Esophagus (tissue), 2 donors: ENCODE results near the gene FAM72D. TPM values are rescaled to one million over a fixed set of nuclear protein-coding genes. Genes with fewer than 3 reads are reported as not detected.
"Not testable (repeated sequence)": the region's sequence is repeated elsewhere in the genome, so short reads cannot be mapped to it uniquely, and the experiment has no call there.

ENCODE experiments used
- H3K27ac ChIP-seq, 2 donors: one replicate each; pipeline ENCODE4 v1.5.1; 2013; ENCODE audit warnings: low read depth in 2 of 2, mild to moderate bottlenecking in 2 of 2, inconsistent platforms in 1 of 2, low read length in 1 of 2, moderate library complexity in 1 of 2
- H3K27me3 ChIP-seq, 2 donors: one replicate each; pipeline ENCODE4 v1.6.1; 2013; ENCODE audit warnings: low read length in 2 of 2, control low read depth in 1 of 2, mild to moderate bottlenecking in 1 of 2; ENCODE audit not compliant: insufficient read depth in 2 of 2, control insufficient read depth in 1 of 2
- H3K36me3 ChIP-seq, 2 donors: one replicate each; pipeline ENCODE4 v1.6.1; 2013; ENCODE audit warnings: low read length in 1 of 2; ENCODE audit not compliant: control insufficient read depth in 2 of 2, insufficient read depth in 2 of 2
- H3K4me1 ChIP-seq, 2 donors: one replicate each; pipeline ENCODE4 v1.6.1; 2013; ENCODE audit warnings: low read length in 1 of 2; ENCODE audit not compliant: control insufficient read depth in 2 of 2, insufficient read depth in 2 of 2
- H3K4me3 ChIP-seq, 2 donors: one replicate each; pipeline ENCODE4 v1.5.1; 2013; ENCODE audit warnings: low read length in 2 of 2, mild to moderate bottlenecking in 2 of 2, low read depth in 1 of 2, moderate library complexity in 1 of 2
- H3K9me3 ChIP-seq, 2 donors: one replicate each; pipeline ENCODE4 v1.6.1; 2013; ENCODE audit warnings: mild to moderate bottlenecking in 2 of 2, low read depth in 1 of 2, low read length in 1 of 2, moderate library complexity in 1 of 2; ENCODE audit not compliant: control insufficient read depth in 2 of 2, insufficient read depth in 1 of 2
- WGBS, 2 donors: extraction: QIAGEN DNeasy Blood & Tissue Kit; methylation state at CpG; one replicate each; pipeline ENCODE4 v1.1.7; 2013; 5-methylcytosine and 5-hydroxymethylcytosine counted together
- polyA plus RNA-seq, 2 donors: library from polyadenylated mRNA; stranded (reverse); fragments of 200-250 nt; gene quantifications; one replicate each; pipeline ENCODE4 v1.2.3, GENCODE V29; 2013
- donor health status: healthy with polysubstance abuse.
- donor health status: Bipolar disorder and iron deficiency.

FAM72D gene
- polyA plus RNA-seq, 2 donors, result 0.87 to 1.6 TPM

DNA sequence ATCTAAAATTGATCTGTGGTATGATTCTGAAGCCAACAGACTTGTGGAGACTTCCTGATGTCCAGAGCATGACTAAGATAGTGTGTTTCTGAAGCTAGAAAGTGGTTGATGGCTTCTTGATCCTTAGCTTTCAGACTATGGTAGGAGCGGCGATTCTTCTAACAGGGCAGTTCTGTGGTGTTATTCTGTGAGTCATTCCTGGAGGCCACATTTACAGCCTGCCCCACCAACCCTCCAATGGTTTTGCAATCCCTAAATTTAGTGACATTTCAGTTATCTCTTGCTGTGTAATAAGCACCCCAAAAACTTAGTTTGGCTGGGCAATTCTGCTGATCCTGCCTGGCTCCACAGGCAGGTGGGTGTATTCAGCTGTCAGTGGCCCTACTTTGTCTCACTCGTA, 24.1 kb downstream of the FAM72D start:
- no CpG with 5 or more reads among the region's 3 CpGs for WGBS, 2 donors

DNA sequence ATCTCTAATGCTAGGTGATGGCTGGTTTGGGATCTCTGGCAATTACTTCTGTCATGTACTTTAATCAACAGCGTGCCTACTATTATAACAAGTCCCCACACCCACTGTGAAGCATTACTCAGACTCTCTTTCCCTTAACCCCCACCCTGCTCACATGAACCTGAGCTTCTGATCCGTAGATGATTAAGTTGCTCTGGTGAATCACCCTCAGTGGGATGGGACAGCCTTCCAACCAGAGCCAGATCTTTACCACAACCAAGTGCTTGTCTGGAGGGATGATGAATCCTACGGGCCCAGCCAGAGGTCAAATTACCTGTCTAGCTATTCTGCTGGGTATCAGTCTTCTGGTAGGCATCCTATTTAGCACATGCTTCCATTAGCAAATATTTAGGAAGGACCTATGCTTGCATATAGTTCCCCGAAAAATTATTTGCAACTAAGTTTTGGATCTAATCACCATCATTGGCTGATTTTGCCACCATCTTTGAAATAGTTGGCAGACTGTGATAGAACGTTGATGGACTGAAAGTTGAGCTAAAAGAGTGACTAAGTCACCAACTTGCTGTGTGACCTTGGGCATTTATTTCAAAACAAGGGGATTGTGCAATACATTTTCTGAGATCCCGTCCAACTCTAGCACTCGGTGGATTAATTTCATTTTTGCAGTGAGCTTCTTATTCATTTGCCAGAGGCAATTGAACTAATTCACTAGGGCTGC, 26.7 kb downstream of the FAM72D start:
- not testable (repeated sequence) for H3K27ac ChIP-seq
- WGBS, 2 donors, result no CpG with 5 or more reads among the region's 7 CpGs

More for the DNA sequence above, 24.1 kb downstream of the FAM72D start:
- not testable (repeated sequence) for H3K9me3 ChIP-seq, H3K27me3 ChIP-seq, H3K4me1 ChIP-seq, H3K27ac ChIP-seq, H3K4me3 ChIP-seq, H3K36me3 ChIP-seq

DNA sequence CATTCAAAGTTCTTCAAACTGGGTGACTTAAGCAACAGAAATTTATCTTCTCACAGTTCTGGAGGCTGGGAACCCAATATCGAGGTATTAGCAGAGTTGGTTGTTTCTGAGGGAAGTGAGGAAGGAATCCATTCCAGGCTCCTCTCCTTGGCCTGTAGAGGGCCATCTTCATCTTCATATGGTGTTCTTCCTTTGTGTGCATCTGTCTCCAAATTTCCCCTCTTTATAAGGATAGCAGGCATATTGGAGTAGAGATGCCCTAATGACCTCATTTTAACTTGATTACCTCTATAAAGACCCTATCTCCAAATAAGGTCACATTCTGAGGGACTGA, 27.3 kb downstream of the FAM72D start:
- H3K9me3 ChIP-seq, H3K36me3 ChIP-seq, H3K4me3 ChIP-seq, H3K27ac ChIP-seq, H3K27me3 ChIP-seq, H3K4me1 ChIP-seq: not testable (repeated sequence)
- WGBS, 2 donors, result no CpG with 5 or more reads among the region's 1 CpG

More for the DNA sequence above, 26.7 kb downstream of the FAM72D start:
- H3K4me3 ChIP-seq, H3K27me3 ChIP-seq, H3K36me3 ChIP-seq, H3K4me1 ChIP-seq, H3K9me3 ChIP-seq: not testable (repeated sequence)

DNA sequence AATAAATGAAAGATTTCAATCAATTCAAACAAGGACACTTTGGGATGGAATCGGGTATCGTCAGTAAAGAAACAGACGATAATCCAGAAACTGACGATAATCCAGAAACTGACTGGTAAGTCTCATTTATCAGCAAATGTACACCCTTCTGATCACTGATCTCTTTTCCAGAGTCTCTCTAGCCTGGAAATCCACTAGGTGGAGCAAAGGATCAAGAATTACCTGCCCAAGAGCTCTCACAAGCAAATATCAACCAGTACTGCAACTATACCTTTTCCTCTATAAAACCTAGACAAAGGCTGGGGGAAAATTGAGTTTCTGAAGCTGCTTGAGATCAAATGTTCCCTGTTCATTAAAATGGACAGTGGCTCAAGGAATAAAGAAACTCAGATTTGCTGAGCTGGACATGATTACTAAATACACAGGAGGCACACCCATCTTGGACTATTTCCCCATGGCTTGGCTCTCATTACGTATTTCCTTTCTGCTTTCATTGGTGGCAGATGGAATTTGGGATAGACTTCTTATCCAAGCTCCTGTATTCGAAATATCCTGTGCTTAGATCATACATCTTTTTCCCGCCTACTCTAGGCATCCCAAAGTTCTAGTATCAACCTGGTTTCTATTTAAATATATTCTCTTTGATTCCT, 28.3 kb downstream of the FAM72D start:
- H3K36me3 ChIP-seq, H3K27ac ChIP-seq, H3K4me1 ChIP-seq, H3K4me3 ChIP-seq, H3K9me3 ChIP-seq, H3K27me3 ChIP-seq: not testable (repeated sequence)
- no CpG with 5 or more reads among the region's 7 CpGs for WGBS, 2 donors

DNA sequence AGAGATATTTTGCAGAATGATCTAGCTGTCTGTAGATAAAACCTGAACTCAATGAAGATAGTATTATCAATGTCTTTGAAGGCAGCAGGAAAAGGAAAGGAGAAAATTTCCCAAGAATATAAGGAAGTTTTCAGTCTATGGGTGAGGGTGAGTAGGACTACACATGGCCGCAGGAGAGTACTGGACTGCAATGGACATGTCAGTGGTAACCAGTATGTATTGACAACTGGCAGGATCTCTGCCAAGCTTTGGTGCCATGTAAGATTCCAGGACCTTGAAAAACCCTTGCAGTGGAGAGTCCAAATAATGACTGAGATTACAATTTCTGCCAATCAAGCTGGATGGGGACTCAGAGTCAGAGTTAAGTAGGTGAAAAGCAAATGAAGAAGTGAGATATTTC, 29.3 kb downstream of the FAM72D start:
- H3K4me1 ChIP-seq, H3K36me3 ChIP-seq, H3K9me3 ChIP-seq, H3K27me3 ChIP-seq, H3K4me3 ChIP-seq, H3K27ac ChIP-seq: not testable (repeated sequence)
- no CpG with 5 or more reads among the region's 1 CpG for WGBS, 2 donors

DNA sequence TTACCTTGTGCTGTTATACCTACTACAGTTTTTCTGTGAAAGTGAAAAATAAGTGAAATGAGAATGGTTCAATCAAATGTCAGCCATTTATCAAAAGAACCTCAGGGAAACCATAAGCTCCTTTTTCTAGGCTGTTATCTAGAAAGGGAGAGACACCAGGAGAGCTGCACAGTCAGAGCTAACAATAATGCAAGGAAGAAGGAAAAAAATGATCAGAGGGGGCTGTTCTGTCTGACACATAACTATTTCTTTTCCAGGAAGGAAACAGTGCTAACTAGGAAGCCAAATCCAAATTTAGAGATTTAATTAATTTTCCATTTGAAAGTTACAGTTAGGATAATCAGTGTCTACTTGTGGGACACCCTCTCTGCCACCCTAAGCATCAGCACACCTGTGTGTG, 31.4 kb downstream of the FAM72D start:
- not testable (repeated sequence) for H3K4me1 ChIP-seq, H3K4me3 ChIP-seq, H3K27ac ChIP-seq, H3K9me3 ChIP-seq, H3K36me3 ChIP-seq, H3K27me3 ChIP-seq

DNA sequence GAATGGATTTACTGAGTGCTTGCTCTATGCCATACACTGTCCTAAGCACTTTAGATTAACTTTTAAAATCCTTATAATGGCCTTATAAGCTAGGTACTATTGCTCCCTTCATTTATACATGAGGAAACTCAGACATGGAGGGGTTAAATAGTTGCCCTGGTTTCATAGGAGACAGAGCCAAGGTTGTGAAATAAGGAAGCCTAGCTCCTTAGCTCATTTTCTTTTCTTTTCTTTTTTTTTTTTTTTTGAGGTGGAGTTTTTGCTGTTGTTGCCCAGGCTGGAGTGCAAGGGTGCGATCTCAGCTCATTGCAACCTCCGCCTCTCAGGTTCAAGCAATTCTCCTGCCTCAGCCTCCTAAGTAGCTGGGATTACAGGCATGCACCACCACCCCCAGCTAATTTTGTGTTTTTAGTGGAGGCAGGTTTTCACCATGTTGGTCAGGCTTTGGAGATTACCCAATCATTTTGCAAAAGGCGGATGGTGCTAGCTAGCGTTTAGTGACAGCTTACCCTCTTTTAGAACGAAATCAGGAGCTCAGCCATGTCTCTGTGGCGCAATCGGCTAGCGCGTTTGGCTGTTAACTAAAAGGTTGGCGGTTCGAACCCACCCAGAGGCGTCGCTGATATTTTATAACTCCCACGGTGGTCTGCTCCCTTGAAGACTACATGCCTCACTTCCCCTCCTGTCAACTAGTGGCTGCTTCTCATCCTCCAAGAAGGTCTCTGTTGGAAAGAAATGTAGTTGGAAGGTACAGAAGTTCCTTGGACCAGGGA, 33.1 kb downstream of the FAM72D start:
- not testable (repeated sequence) for H3K36me3 ChIP-seq, H3K4me3 ChIP-seq, H3K9me3 ChIP-seq, H3K27me3 ChIP-seq, H3K4me1 ChIP-seq
- H3K27ac ChIP-seq, result peak overlapping the region in 1 of 2 donors; percentile 4
- 50 to 57% methylated on average over 12 to 13 of the region's 14 CpGs for WGBS, 2 donors

DNA sequence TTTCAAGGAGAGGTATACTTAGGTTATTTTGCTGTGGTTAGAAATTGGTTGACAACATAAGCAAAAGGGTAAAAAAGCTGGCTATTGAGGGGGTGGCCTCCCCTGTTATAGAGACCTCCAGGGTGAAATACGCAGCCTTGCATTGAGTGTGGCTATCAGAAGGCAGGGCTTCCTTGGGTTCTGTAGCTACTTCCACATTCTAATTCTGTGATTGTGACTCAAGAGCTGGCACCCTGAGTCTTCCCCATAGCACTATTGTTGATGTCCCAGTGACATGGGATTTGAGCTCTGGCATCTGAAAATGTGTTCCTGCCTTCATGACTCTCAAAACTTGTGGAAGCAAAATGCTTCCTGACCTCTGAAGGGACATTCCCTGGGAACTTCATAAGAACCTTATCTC, 38.7 kb downstream of the FAM72D start:
- H3K4me3 ChIP-seq, H3K9me3 ChIP-seq, H3K27ac ChIP-seq, H3K36me3 ChIP-seq, H3K27me3 ChIP-seq, H3K4me1 ChIP-seq: not testable (repeated sequence)
- no CpG with 5 or more reads among the region's 1 CpG for WGBS, 2 donors

DNA sequence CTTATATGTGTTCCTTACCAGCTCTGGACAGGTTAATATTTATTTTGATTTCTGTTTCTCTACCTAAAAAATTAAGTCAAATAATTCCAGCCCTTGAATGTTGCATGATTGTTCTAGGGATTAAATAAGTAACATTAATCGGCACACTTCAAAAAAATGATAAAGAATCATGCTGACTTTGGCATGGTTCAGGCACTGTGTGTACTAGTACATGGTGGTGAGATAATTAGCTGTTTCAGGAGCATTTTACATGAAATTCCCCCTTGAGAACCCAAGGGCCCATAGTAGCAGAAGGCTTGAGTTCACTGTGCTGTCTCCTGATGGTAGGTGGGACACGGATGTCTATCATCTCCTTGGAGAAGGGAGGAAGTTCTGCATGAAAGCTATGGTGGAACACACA, 44.8 kb downstream of the FAM72D start:
- not testable (repeated sequence) for H3K9me3 ChIP-seq, H3K4me1 ChIP-seq, H3K36me3 ChIP-seq, H3K4me3 ChIP-seq, H3K27me3 ChIP-seq, H3K27ac ChIP-seq
- WGBS, 2 donors, result 67 to 100% methylated on average over 1 of the region's 2 CpGs
